Kidney (tissue), 14 donors: Measurements from ENCODE around the gene BMERB1. TPM values are rescaled to one million over a fixed set of nuclear protein-coding genes. Genes with fewer than 3 reads are reported as not detected.

Source experiments
- DNase-seq, 5 donors: peaks; one replicate each; pipeline ENCODE4 v3.0.0-alpha.2; 2013 to 2020
- FAIRE-seq: peaks from 2 replicates; lab custom pipeline; 2012; peaks lifted over from hg19 to GRCh38; lab: Jason Lieb, UNC
- H3K27ac ChIP-seq, 2 donors: one replicate each; pipeline ENCODE4 v1.7.0; 2013; ENCODE audit warnings: low read depth in 2 of 2, low read length in 2 of 2, inconsistent platforms in 1 of 2
- H3K27me3 ChIP-seq: one replicate; pipeline ENCODE4 v1.7.1; 2013; ENCODE audit warnings: low read length, inconsistent platforms; ENCODE audit not compliant: control insufficient read depth, insufficient read depth
- H3K36me3 ChIP-seq, 3 donors: one replicate each; pipeline versions ENCODE4 v1.7.0 to v1.7.1; 2013; ENCODE audit warnings: low read length in 3 of 3, control low read depth in 1 of 3, inconsistent platforms in 1 of 3; ENCODE audit not compliant: insufficient read depth in 3 of 3, control insufficient read depth in 2 of 3
- H3K4me1 ChIP-seq, 3 donors: one replicate each; pipeline versions ENCODE4 v1.7.0 to v1.7.1; 2013; ENCODE audit warnings: low read length in 3 of 3, inconsistent platforms in 1 of 3, low read depth in 1 of 3; ENCODE audit not compliant: control insufficient read depth in 2 of 3, insufficient read depth in 2 of 3
- H3K4me3 ChIP-seq, 3 donors: one replicate each; pipeline versions ENCODE4 v1.7.0 to v1.8.1; 2013; ENCODE audit warnings: low read length in 3 of 3, control low read depth in 1 of 3, inconsistent platforms in 1 of 3
- H3K9ac ChIP-seq, 3 donors: one replicate each; pipeline versions ENCODE4 v1.7.0 to v1.7.1; 2013; ENCODE audit warnings: low read length in 3 of 3, control low read depth in 1 of 3, inconsistent platforms in 1 of 3
- H3K9me3 ChIP-seq, 3 donors: one replicate each; pipeline versions ENCODE4 v1.7.0 to v1.7.1; 2013; ENCODE audit warnings: low read length in 3 of 3, control low read depth in 1 of 3, inconsistent platforms in 1 of 3; ENCODE audit not compliant: control insufficient read depth in 2 of 3, insufficient read depth in 1 of 3
- intact Hi-C: fragments of 100-400 bp; cut with DNase I; formaldehyde crosslinking; loops from one replicate; pipeline ENCODE4 v1.11.1; 2022
- polyA plus RNA-seq: library from polyadenylated mRNA; stranded (reverse); fragments of 350-450 nt; fragmentation: Illumina TruSeq; extraction: RNeasy Lipid Tissue Mini Kit (QIAGEN cat#74804); gene quantifications from one replicate; pipeline ENCODE4 v1.2.3, GENCODE V29; 2014; ENCODE audit warnings: low read depth, low replicate concordance; ENCODE audit not compliant: insufficient read depth
- total RNA-seq: library from RNA; stranded (reverse); fragmentation: NEBNext Ultra II Directional; extraction: Animal tissue kit (Norgen Biotek cat#: 25700); gene quantifications from one replicate; pipeline ENCODE4 v1.2.1, GENCODE V29; 2021
- TF ChIP-seq, protein P1 (sequence below): IDR thresholded peaks from 3 replicates; pipeline ENCODE4 v1.5.1; 2012; ENCODE audit warnings: mild to moderate bottlenecking, moderate library complexity, borderline replicate concordance; ENCODE audit not compliant: insufficient read depth; ENCODE audit errors: extremely low read depth
- donor health status: control.
- donor health status: control.
- donor health status: control.
- donor health status: control.
- donor health status: control.
- donor health status: DM: yes; HTN: yes; CAD: no.
- donor health status: Normal renal cell carcinoma (clear cell type).

Gene BMERB1
- total and polyA plus RNA-seq, 2 donors from 2014 or later: 33.4 to 48.8 TPM

DNA sequence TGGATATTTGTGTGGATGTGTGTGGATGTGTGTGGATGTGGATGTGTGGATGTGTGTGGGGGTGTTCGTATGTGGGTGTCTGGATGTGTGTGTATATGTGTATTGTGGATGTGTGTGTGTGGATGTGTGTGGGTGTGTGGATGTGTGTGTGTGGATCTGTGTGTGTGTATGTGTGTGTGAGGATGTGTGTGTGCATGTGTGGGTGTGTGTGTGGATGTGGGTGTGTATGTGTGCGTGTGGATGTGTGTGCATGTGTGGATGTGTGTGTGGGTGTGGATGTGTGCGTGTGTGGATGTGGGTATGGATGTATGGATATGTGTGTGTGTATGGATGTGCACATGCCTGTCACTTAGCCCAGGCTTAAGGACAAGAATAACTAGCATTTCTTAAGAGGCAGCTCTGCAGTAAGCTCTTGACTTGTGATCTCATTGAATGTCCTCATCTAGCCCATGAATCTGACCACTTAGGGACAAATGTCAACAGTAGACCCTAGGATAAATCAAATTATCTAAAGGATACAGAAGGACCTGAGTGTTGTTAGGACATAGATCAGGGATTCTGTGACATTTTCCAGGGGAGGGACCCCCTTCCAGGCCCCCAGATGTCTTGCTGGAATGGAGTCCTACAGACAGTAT is 83.5 kb downstream of the BMERB1 start:
- intact Hi-C loops: no loop called here
- TF ChIP-seq, protein P1, sequence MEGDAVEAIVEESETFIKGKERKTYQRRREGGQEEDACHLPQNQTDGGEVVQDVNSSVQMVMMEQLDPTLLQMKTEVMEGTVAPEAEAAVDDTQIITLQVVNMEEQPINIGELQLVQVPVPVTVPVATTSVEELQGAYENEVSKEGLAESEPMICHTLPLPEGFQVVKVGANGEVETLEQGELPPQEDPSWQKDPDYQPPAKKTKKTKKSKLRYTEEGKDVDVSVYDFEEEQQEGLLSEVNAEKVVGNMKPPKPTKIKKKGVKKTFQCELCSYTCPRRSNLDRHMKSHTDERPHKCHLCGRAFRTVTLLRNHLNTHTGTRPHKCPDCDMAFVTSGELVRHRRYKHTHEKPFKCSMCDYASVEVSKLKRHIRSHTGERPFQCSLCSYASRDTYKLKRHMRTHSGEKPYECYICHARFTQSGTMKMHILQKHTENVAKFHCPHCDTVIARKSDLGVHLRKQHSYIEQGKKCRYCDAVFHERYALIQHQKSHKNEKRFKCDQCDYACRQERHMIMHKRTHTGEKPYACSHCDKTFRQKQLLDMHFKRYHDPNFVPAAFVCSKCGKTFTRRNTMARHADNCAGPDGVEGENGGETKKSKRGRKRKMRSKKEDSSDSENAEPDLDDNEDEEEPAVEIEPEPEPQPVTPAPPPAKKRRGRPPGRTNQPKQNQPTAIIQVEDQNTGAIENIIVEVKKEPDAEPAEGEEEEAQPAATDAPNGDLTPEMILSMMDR: no peak
- H3K4me1 ChIP-seq: peaks cover 0 to 11% (median 4%) of the 10 kb centered on the region in 3 donors
- DNase-seq (no peak), FAIRE-seq (no peak)
- no peaks in the 10 kb centered on the region for H3K36me3 ChIP-seq
- no peak overlapping the region for H3K4me3 ChIP-seq
- no peak overlapping the region for H3K9ac ChIP-seq
- no peaks in the 10 kb centered on the region for H3K9me3 ChIP-seq
- no peaks in the 10 kb centered on the region for H3K27me3 ChIP-seq
- no peak overlapping the region for H3K27ac ChIP-seq

DNA sequence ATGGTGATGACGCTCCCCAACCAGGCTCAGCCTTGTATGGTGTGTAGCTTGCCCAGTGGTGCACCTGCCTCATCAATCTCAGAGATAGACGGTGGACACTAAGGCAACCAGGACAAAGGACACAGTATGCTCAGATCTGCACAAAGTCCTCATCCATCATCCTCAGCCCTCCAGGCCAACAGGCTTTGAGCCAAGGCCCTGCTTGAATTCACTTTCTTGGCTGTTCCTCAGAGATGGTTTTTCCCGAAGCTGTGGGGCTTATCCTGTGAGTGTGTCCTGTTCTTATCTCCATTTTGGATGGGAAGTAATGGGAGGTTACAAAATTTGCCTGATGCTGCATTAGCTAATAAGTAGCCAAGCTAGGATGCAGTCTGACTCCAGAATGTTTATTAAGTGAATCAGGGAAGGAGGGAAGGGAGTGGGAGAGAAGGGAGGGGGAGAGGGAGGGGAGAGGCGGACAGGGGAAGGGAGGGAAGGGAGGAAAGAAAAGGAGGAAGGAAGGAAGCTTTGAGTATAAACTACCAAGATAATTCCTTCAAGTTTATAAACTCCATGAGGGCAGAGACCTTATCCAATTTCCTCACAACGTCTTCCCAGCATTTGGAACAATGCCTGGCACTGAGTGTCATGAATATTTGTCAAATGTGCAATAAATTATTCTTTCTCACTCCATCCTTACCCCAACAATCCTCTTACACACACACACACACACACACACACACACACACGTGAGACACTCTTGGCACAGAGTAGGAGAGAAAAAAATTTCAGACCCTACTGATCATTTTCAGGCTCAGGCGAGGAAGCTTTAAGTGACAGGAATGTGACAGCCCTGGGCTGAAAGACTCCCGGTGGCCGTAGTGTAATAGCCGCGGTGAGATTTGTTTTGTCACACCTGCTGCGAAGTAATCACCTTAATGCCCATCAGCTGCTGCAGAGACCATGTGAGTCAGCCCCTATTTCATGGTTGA is 84.3 kb downstream of the BMERB1 start:
- H3K27me3 ChIP-seq: no peaks in the 10 kb centered on the region
- intact Hi-C loops: no loop called here
- H3K36me3 ChIP-seq: no peaks in the 10 kb centered on the region
- peaks cover 0 to 11% (median 4%) of the 10 kb centered on the region in 3 donors for H3K4me1 ChIP-seq
- H3K9ac ChIP-seq: no peak overlapping the region
- TF ChIP-seq, protein P1: no peak
- H3K9me3 ChIP-seq: no peaks in the 10 kb centered on the region
- H3K4me3 ChIP-seq: no peak overlapping the region
- FAIRE-seq (no peak), DNase-seq (peak in 4 of 5 donors; percentile 22 to 80 (median 57))
- peak overlapping the region; percentile 28 to 57 for H3K27ac ChIP-seq

DNA sequence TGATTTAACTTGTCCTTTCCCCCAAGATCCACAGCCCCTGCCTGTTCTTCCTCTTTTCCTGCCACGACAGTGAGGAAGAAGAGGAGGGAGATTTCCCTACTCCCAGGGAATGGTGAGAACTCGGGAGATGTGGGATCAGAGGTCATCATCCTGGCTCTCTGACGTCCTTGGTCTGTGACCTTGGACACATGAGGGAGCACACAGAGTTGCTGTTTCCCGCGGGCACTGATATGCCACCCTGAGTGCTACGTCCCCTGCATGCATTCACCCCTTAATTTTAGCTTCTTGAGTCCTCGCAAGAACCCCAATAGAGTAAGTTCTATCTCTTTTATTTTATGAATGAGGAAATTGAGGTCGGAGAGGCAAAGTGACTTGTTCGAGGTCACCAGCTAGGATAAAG is 85.4 kb downstream of the BMERB1 start:
- TF ChIP-seq, protein P1: no peak
- peaks cover 0 to 11% (median 4%) of the 10 kb centered on the region in 3 donors for H3K4me1 ChIP-seq
- H3K27ac ChIP-seq: no peak overlapping the region
- H3K36me3 ChIP-seq: no peaks in the 10 kb centered on the region
- H3K27me3 ChIP-seq: no peaks in the 10 kb centered on the region
- DNase-seq: no peak
- intact Hi-C loops: no loop called here
- FAIRE-seq: no peak
- H3K4me3 ChIP-seq: no peak overlapping the region
- H3K9me3 ChIP-seq: no peaks in the 10 kb centered on the region
- H3K9ac ChIP-seq: no peak overlapping the region
